ENCODE results near the gene DNAJC22.
"Not testable (repeated sequence)": the region's sequence is repeated elsewhere in the genome, so short reads cannot be mapped to it uniquely, and the experiment has no call there.

DNAJC22 gene

DNA sequence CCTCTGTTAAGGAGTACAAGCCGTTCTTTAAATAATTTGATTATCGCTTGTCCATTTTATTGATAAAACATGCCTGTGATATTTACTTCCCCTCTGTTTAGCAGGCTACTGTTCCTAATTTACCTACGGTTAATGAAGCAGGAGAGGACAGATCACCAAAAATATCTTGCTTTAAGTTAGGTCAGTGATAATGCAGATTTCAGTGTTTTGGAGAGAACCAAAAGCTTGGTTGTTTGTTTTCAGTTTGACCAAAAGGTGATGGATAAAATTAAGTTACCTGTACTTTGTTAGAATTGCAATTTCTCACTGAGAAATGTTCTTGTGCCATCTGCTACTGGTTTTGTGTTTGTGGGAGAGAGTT lies 21.5 kb downstream of the DNAJC22 start:
- Histone ChIP-seq H3K9me3 (ENCODE audit: control insufficient read depth, low read length) (no peaks in the 10 kb centered on the region), H3K4me1 (no peaks in the 10 kb centered on the region), H2AFZ (peak overlapping the region; percentile 97), H3K4me3 (ENCODE audit: low read depth, low read length) (peak overlapping the region; percentile 96), H3K4me2 (ENCODE audit: low read length) (peak overlapping the region; percentile 96), H3K9ac (no peak overlapping the region), H3K36me3 (ENCODE audit: control insufficient read depth, insufficient read depth, low read length) (no peaks in the 10 kb centered on the region), H3K27me3 (ENCODE audit: control insufficient read depth, insufficient read depth, low read length) (no peaks in the 10 kb centered on the region), H3K79me2 (no peaks in the 10 kb centered on the region), H3K27ac (peak overlapping the region; percentile 79)
- TF ChIP-seq, protein P1, sequence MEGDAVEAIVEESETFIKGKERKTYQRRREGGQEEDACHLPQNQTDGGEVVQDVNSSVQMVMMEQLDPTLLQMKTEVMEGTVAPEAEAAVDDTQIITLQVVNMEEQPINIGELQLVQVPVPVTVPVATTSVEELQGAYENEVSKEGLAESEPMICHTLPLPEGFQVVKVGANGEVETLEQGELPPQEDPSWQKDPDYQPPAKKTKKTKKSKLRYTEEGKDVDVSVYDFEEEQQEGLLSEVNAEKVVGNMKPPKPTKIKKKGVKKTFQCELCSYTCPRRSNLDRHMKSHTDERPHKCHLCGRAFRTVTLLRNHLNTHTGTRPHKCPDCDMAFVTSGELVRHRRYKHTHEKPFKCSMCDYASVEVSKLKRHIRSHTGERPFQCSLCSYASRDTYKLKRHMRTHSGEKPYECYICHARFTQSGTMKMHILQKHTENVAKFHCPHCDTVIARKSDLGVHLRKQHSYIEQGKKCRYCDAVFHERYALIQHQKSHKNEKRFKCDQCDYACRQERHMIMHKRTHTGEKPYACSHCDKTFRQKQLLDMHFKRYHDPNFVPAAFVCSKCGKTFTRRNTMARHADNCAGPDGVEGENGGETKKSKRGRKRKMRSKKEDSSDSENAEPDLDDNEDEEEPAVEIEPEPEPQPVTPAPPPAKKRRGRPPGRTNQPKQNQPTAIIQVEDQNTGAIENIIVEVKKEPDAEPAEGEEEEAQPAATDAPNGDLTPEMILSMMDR (IDR thresholded peaks at IDR 0.05), result no peak

DNA sequence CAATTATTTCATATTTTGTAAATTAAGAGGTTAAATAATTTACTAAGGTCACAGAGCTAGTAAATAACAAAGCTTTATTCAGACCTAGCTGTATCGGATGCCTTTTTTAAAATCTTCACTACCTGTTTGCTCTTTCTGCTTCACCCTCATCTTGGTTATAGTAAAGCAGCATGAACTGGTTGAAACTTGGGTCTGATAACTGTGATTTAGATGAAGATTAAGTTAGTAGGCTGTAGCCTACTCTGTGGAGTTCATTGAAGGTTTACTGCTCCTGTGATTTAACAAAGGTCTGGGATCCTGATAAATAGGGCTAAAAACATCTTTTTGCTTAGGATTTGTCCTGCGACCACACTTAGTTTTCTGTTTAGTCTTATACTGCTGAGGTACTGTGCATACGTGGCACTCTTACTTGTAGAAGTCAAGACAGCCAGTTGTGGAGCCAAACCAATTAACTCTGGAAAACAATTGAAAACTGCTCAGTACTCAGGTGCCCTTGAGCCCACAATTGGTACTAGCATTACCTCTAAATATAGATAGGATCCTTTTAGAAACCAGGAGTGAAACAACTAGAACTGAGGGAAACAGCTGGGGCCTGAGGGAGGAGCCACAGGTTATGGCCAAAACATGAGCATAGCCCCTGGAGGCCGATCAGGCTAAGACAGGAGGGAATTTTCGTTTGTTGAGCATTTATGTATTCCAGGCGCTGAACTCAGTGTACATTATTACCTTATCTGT lies 22.9 kb downstream of the DNAJC22 start:
- H3K79me2 ChIP-seq, result no peaks in the 10 kb centered on the region
- H3K4me3 ChIP-seq (ENCODE audit: low read depth, low read length), result no peak overlapping the region
- H3K9me3 ChIP-seq (ENCODE audit: control insufficient read depth, low read length), result no peaks in the 10 kb centered on the region
- no peaks in the 10 kb centered on the region for H3K36me3 ChIP-seq (ENCODE audit: control insufficient read depth, insufficient read depth, low read length)
- H3K9ac ChIP-seq, result no peak overlapping the region
- TF ChIP-seq, protein P1 (IDR thresholded peaks at IDR 0.05), result peak; percentile 7
- H2AFZ ChIP-seq, result peak overlapping the region; percentile 39
- no peak overlapping the region for H3K27ac ChIP-seq
- no peaks in the 10 kb centered on the region for H3K27me3 ChIP-seq (ENCODE audit: control insufficient read depth, insufficient read depth, low read length)
- no peaks in the 10 kb centered on the region for H3K4me1 ChIP-seq
- peak overlapping the region; percentile 15 for H3K4me2 ChIP-seq (ENCODE audit: low read length)

DNA sequence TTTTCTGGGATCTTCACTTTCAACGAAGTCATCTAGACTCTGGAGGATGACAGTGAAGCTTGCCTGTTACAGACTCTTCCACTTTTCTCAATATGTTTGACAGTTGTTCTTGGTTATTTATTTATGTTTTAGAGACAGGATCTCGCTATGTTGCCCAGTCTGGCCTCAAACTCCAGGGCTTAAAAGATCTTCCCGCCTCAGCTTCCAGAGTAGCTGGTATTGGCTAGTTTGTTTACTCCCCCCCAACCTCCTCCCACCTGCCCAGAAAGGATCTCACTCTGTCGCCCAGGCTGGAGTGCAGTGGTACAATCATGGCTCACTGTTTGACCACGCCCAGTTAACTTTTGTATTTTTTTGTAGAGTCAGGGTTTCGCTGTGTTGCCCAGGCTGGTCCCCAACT lies 23.9 kb downstream of the DNAJC22 start:
- Histone ChIP-seq H3K4me2 (ENCODE audit: low read length) (no peak overlapping the region), H3K79me2 (peaks cover under 1% of the 10 kb centered on the region), H3K9ac (no peak overlapping the region), H3K36me3 (ENCODE audit: control insufficient read depth, insufficient read depth, low read length) (no peaks in the 10 kb centered on the region), H3K27ac (no peak overlapping the region), H3K4me3 (ENCODE audit: low read depth, low read length) (no peak overlapping the region), H2AFZ (no peak overlapping the region), H3K27me3 (ENCODE audit: control insufficient read depth, insufficient read depth, low read length) (no peaks in the 10 kb centered on the region), H3K9me3 (ENCODE audit: control insufficient read depth, low read length) (no peaks in the 10 kb centered on the region), H3K4me1 (no peaks in the 10 kb centered on the region)
- TF ChIP-seq, protein P1 (IDR thresholded peaks at IDR 0.05), result no peak

DNA sequence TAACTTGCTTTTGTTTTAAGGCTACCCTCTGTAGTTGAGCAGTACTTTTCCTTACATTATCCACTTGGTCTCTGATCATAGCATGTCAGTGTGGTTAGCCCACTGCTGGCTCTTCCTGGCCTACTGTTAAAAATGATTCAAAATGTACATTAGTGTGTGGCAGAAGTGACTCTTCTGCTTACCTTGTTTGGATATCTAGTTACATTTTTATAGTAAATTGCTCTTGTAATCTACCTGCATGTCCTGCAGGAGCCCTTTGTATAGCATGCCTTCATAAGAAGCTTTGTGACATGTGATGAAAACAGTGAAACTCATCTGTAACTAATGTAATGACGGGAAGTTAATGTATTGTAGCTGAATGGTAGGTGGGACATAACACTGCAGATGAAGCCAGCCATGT lies 28.7 kb downstream of the DNAJC22 start:
- H3K4me2 ChIP-seq (ENCODE audit: low read length), result no peak overlapping the region
- no peak overlapping the region for H2AFZ ChIP-seq
- no peaks in the 10 kb centered on the region for H3K27me3 ChIP-seq (ENCODE audit: control insufficient read depth, insufficient read depth, low read length)
- H3K9ac ChIP-seq, result no peak overlapping the region
- no peak overlapping the region for H3K27ac ChIP-seq
- no peaks in the 10 kb centered on the region for H3K36me3 ChIP-seq (ENCODE audit: control insufficient read depth, insufficient read depth, low read length)
- H3K4me3 ChIP-seq (ENCODE audit: low read depth, low read length), result no peak overlapping the region
- no peaks in the 10 kb centered on the region for H3K4me1 ChIP-seq
- H3K79me2 ChIP-seq, result peaks cover 8% of the 10 kb centered on the region
- H3K9me3 ChIP-seq (ENCODE audit: control insufficient read depth, low read length), result no peaks in the 10 kb centered on the region
- TF ChIP-seq, protein P1 (IDR thresholded peaks at IDR 0.05), result no peak

DNA sequence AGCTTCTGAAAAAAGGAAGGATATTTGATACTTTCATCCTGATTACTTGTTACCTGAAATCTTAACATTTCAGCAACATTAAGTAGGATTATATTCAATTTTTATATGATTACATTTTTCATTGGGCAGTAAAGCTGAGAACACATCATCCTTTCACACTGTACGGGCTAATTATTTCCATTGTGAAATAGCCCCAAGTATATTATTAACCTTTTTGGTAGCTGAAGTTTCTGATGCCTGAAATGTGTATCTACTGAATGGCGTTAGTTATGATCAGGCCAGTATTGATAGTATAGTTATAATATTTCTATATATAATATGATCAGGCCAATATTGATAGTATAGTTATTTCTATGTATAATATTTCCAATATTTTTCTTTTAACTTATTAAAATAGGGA lies 30.7 kb downstream of the DNAJC22 start:
- no peak overlapping the region for H3K27ac ChIP-seq
- TF ChIP-seq, protein P1 (IDR thresholded peaks at IDR 0.05), result no peak
- H3K36me3 ChIP-seq (ENCODE audit: control insufficient read depth, insufficient read depth, low read length), result no peaks in the 10 kb centered on the region
- peaks cover 8% of the 10 kb centered on the region for H3K79me2 ChIP-seq
- no peak overlapping the region for H2AFZ ChIP-seq
- no peaks in the 10 kb centered on the region for H3K9me3 ChIP-seq (ENCODE audit: control insufficient read depth, low read length)
- H3K9ac ChIP-seq, result no peak overlapping the region
- H3K4me1 ChIP-seq, result no peaks in the 10 kb centered on the region
- no peaks in the 10 kb centered on the region for H3K27me3 ChIP-seq (ENCODE audit: control insufficient read depth, insufficient read depth, low read length)
- no peak overlapping the region for H3K4me3 ChIP-seq (ENCODE audit: low read depth, low read length)
- H3K4me2 ChIP-seq (ENCODE audit: low read length), result no peak overlapping the region

DNA sequence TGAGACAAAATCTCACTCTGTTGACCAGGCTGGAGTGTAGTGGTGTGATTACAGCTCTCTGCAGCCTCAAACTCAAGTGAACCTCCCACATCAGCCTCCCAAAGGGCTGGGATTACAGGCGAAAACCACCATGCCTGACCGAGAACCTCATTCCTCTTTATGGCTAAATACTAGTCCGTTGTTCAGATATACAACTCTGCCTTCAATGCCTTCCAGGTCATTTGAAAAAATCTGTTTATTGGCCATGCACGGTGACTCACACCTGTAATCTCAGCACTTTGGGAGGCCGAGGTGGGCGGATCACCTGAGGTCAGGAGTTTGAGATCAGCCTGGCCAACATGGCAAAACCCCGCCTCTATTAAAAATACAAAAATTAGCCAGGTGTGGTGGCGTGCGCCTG lies 33.5 kb downstream of the DNAJC22 start:
- H3K27me3 ChIP-seq (ENCODE audit: control insufficient read depth, insufficient read depth, low read length); H3K9ac ChIP-seq; H3K36me3 ChIP-seq (ENCODE audit: control insufficient read depth, insufficient read depth, low read length); H3K4me1 ChIP-seq; H2AFZ ChIP-seq; H3K27ac ChIP-seq; H3K4me3 ChIP-seq (ENCODE audit: low read depth, low read length); H3K4me2 ChIP-seq (ENCODE audit: low read length); H3K9me3 ChIP-seq (ENCODE audit: control insufficient read depth, low read length): not testable (repeated sequence)
- H3K79me2 ChIP-seq, result peaks cover 16% of the 10 kb centered on the region
